ENCODE data around the gene HSPA1A. TPM values are rescaled to one million over a fixed set of nuclear protein-coding genes. Genes with fewer than 3 reads are reported as not detected.
"Not testable (repeated sequence)": the region's sequence is repeated elsewhere in the genome, so short reads cannot be mapped to it uniquely, and the experiment has no call there.

The HSPA1A gene
- total RNA-seq, 1 experiment from 2014 or later: 20.3 TPM

DNA sequence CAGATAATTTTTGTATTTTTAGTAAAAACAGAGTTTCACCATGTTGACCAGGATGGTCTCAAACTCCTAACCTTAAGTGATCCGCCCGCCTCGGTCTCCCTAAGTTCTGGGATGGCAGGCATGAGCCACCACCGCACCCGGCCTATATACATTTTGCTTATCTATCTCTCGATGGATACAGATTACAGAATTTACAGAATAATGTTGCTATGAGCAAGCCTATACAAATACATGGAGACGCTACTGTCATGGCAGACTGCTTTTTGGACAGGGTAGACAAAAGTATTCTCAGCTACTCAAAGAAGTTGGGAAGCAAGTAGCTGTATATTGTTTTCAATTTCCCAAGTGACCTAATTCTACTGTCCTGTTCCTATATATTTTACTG lies 1.9 kb upstream of the HSPA1A start:
- H3K4me3 Mint-ChIP-seq (ENCODE audit: unreplicated experiment): peak overlapping the region; percentile 89
- peaks cover 8% of the 10 kb centered on the region for H3K36me3 Mint-ChIP-seq (ENCODE audit: insufficient read depth, unreplicated experiment)
- DNase-seq (ENCODE audit: unreplicated experiment): no peak
- intact Hi-C loops (cut with micrococcal nuclease): no loop called here
- CTCF ChIA-PET: interaction anchor here (1.0 to 1.6 kb wide), 5 partner anchors 17 to 77 kb away, joined by 5 to 8 read pairs (median 6); partner anchors contain the start of gene CLIC1
- no TSS peak for BruUV-seq (replicated peaks)
- H3K9me3 Mint-ChIP-seq (ENCODE audit: unreplicated experiment): no peaks in the 10 kb centered on the region
- H3K27ac Mint-ChIP-seq (ENCODE audit: low read depth, unreplicated experiment): peak overlapping the region; percentile 97
- TF ChIP-seq, protein P1, sequence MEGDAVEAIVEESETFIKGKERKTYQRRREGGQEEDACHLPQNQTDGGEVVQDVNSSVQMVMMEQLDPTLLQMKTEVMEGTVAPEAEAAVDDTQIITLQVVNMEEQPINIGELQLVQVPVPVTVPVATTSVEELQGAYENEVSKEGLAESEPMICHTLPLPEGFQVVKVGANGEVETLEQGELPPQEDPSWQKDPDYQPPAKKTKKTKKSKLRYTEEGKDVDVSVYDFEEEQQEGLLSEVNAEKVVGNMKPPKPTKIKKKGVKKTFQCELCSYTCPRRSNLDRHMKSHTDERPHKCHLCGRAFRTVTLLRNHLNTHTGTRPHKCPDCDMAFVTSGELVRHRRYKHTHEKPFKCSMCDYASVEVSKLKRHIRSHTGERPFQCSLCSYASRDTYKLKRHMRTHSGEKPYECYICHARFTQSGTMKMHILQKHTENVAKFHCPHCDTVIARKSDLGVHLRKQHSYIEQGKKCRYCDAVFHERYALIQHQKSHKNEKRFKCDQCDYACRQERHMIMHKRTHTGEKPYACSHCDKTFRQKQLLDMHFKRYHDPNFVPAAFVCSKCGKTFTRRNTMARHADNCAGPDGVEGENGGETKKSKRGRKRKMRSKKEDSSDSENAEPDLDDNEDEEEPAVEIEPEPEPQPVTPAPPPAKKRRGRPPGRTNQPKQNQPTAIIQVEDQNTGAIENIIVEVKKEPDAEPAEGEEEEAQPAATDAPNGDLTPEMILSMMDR (IDR thresholded peaks at IDR 0.05; ENCODE audit: unreplicated experiment): no peak
- H3K27me3 Mint-ChIP-seq (ENCODE audit: insufficient read depth, unreplicated experiment): no peaks in the 10 kb centered on the region
- POLR2A ChIA-PET: interaction anchor here (1.1 to 6.4 kb wide), 9 partner anchors 7 to 267 kb away, joined by 3 to 192 read pairs (median 47); partner anchors contain the start of genes ATP6V1G2, CLIC1, HSPA1B and LSM2
- peaks cover 5% of the 10 kb centered on the region for H3K4me1 Mint-ChIP-seq (ENCODE audit: insufficient read depth, unreplicated experiment)

DNA sequence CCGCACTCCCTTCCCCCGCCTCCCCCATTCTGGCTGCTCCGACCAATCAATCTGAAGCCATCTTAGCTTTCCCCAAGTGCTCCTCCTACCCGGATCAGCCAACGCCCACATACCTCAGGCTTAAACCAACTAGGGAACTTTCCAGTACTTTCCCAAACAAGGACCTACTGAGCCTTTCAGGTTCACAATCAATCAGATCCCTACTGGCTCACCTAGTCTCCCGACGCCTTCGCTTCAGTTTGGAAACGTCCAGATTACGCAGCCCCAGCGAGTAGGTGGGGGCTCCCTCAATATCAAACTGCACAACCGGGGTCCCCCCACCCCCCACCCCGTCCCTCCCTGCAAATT lies 692 bp upstream of the HSPA1A start:
- ChIA-PET POLR2A (interaction anchor here (0.6 to 6.4 kb wide), 27 partner anchors 8 to 1157 kb away, joined by 3 to 192 read pairs (median 6); partner anchors contain the start of genes ATP6V1G2, BAG6, C6orf47 and CLIC1), CTCF (interaction anchor here (0.9 to 1.3 kb wide), 5 partner anchors 8 to 18 kb away, joined by 3 to 8 read pairs (median 6); partner anchors contain the start of gene LSM2)
- Mint-ChIP-seq H3K4me3 (ENCODE audit: unreplicated experiment) (peak overlapping the region; percentile 89), H3K36me3 (ENCODE audit: insufficient read depth, unreplicated experiment) (peaks cover 8% of the 10 kb centered on the region), H3K27ac (ENCODE audit: low read depth, unreplicated experiment) (peak overlapping the region; percentile 97), H3K4me1 (ENCODE audit: insufficient read depth, unreplicated experiment) (peaks cover 5% of the 10 kb centered on the region), H3K9me3 (ENCODE audit: unreplicated experiment) (no peaks in the 10 kb centered on the region), H3K27me3 (ENCODE audit: insufficient read depth, unreplicated experiment) (no peaks in the 10 kb centered on the region)
- intact Hi-C loops (cut with micrococcal nuclease): loop anchor here (2.0 kb wide), 2 partner anchors 18 to 48 kb away; partner anchors contain the start of gene NEU1
- TF ChIP-seq, protein P1 (IDR thresholded peaks at IDR 0.05; ENCODE audit: unreplicated experiment): no peak
- peak; percentile 99 for DNase-seq (ENCODE audit: unreplicated experiment)
- BruUV-seq (replicated peaks): no TSS peak

DNA sequence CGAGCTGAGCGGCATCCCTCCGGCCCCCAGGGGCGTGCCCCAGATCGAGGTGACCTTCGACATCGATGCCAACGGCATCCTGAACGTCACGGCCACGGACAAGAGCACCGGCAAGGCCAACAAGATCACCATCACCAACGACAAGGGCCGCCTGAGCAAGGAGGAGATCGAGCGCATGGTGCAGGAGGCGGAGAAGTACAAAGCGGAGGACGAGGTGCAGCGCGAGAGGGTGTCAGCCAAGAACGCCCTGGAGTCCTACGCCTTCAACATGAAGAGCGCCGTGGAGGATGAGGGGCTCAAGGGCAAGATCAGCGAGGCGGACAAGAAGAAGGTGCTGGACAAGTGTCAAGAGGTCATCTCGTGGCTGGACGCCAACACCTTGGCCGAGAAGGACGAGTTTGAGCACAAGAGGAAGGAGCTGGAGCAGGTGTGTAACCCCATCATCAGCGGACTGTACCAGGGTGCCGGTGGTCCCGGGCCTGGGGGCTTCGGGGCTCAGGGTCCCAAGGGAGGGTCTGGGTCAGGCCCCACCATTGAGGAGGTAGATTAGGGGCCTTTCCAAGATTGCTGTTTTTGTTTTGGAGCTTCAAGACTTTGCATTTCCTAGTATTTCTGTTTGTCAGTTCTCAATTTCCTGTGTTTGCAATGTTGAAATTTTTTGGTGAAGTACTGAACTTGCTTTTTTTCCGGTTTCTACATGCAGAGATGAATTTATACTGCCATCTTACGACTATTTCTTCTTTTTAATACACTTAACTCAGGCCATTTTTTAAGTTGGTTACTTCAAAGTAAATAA lies 2.0 kb downstream of the HSPA1A start:
- Mint-ChIP-seq H3K4me3 (ENCODE audit: unreplicated experiment) (peak overlapping the region; percentile 89), H3K4me1 (ENCODE audit: insufficient read depth, unreplicated experiment) (peaks cover 20% of the 10 kb centered on the region), H3K27ac (ENCODE audit: low read depth, unreplicated experiment) (peak overlapping the region; percentile 71)
- H3K27me3 Mint-ChIP-seq (ENCODE audit: insufficient read depth, unreplicated experiment); H3K36me3 Mint-ChIP-seq (ENCODE audit: insufficient read depth, unreplicated experiment); intact Hi-C loops (cut with micrococcal nuclease); BruUV-seq (replicated peaks); DNase-seq (ENCODE audit: unreplicated experiment); H3K9me3 Mint-ChIP-seq (ENCODE audit: unreplicated experiment): not testable (repeated sequence)
- POLR2A ChIA-PET: interaction anchor here (0.6 to 11.3 kb wide), 15 partner anchors 9 to 739 kb away, joined by 3 to 202 read pairs (median 5); partner anchors contain the start of genes DDAH2, DDX39B, HSPA1B and LSM2
- CTCF ChIA-PET: interaction anchor here (1.0 kb wide), 1 partner anchor 11 kb away, joined by 4 read pairs; the partner anchor contains the start of gene LSM2

DNA sequence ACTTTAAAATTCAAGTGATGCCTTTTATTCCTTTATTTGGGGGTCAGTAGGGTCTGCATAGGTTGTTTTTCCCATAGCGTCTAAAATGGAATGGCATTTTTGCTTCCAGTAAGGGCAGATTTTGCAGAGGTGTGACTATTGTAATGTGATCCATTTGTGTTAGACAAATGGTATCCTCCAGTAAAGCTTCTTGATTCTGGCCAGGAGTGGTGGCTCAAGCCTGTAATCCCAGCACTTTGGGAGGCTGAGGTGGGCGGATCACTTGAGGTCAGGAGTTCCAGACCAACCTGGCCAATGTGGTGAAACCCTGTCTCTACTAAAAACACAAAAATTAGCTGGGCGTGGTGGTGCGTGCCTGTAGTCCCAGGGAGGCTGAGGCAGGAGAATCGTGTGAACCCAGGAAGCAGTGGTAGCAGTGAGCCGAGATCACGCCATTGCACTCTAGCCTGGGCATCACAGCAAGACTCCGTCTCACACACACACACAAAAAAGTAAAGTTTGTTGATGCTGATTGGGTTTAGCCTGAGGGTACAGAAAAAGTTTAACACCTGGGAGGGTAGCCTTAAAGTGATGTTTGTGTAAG lies 2.7 kb downstream of the HSPA1A start:
- Mint-ChIP-seq H3K4me3 (ENCODE audit: unreplicated experiment) (peak overlapping the region; percentile 89), H3K4me1 (ENCODE audit: insufficient read depth, unreplicated experiment) (peaks cover 26% of the 10 kb centered on the region), H3K27ac (ENCODE audit: low read depth, unreplicated experiment) (peak overlapping the region; percentile 71)
- H3K27me3 Mint-ChIP-seq (ENCODE audit: insufficient read depth, unreplicated experiment); BruUV-seq (replicated peaks); H3K36me3 Mint-ChIP-seq (ENCODE audit: insufficient read depth, unreplicated experiment); H3K9me3 Mint-ChIP-seq (ENCODE audit: unreplicated experiment); intact Hi-C loops (cut with micrococcal nuclease): not testable (repeated sequence)
- ChIA-PET CTCF (interaction anchor here (1.0 kb wide), 1 partner anchor 11 kb away, joined by 4 read pairs; the partner anchor contains the start of gene LSM2), POLR2A (interaction anchor here (0.6 to 11.3 kb wide), 16 partner anchors 9 to 740 kb away, joined by 3 to 202 read pairs (median 5); partner anchors contain the start of genes ABHD16A, DDAH2, DDX39B and HSPA1B)
- peak; percentile 58 for DNase-seq (ENCODE audit: unreplicated experiment)

Data from MCF 10A (cell line).